Upper lobe of left lung (tissue), 6 donors: ENCODE data around the gene SPRY1. TPM values are rescaled to one million over a fixed set of nuclear protein-coding genes. Genes with fewer than 3 reads are reported as not detected.
A peak's percentile ranks its signal among the peaks of the same experiment; 100 is the strongest.

Experiments used
- ATAC-seq, 2 donors: fragments of 200-7000 bp; cut with Tn5 transposase; one replicate each; pipeline ENCODE4 v1.9.1; 2022; ENCODE audit warnings: mild to moderate bottlenecking in 2 of 2, moderate library complexity in 2 of 2; ENCODE audit not compliant: low FRiP score in 2 of 2
- DNase-seq, 2 donors: peaks; one replicate each; pipeline ENCODE4 v3.0.0-alpha.2; 2019 to 2020
- H3K27ac ChIP-seq, 4 donors: fragments of 200-600 bp; sonication (generic); one replicate each; pipeline ENCODE4 v1.5.1; 2016 to 2019
- H3K27me3 ChIP-seq, 4 donors: fragments of 200-600 bp; sonication (generic); one replicate each; pipeline ENCODE4 v1.5.1; 2017 to 2019
- H3K36me3 ChIP-seq, 4 donors: fragments of 200-600 bp; sonication (generic); one replicate each; pipeline ENCODE4 v1.5.1; 2016 to 2019
- H3K4me1 ChIP-seq, 4 donors: fragments of 200-600 bp; sonication (generic); one replicate each; pipeline ENCODE4 v1.5.1; 2018 to 2019
- H3K4me3 ChIP-seq, 4 donors: fragments of 200-600 bp; sonication (generic); one replicate each; pipeline ENCODE4 v1.5.1; 2017 to 2019; ENCODE audit warnings: mild to moderate bottlenecking in 2 of 4, moderate library complexity in 1 of 4
- H3K9me3 ChIP-seq, 4 donors: fragments of 200-600 bp; sonication (generic); one replicate each; pipeline ENCODE4 v1.5.1; 2018 to 2019
- EP300 ChIP-seq, 4 donors: sonication (generic); formaldehyde crosslinking; IDR thresholded peaks; one replicate each; pipeline ENCODE4 v1.5.1; 2017; ENCODE audit warnings: antibody characterized with exemption in 4 of 4, control low read depth in 2 of 4
- POLR2A ChIP-seq, 4 donors: fragments of 450-650 bp; IDR thresholded peaks; one replicate each; pipeline ENCODE4 v1.5.1; 2016 to 2017; ENCODE audit warnings: antibody characterized with exemption in 4 of 4, mild to moderate bottlenecking in 2 of 4
- POLR2AphosphoS5 ChIP-seq, 2 donors: sonication (generic); formaldehyde crosslinking; IDR thresholded peaks; one replicate each; pipeline ENCODE4 v1.5.1; 2017; ENCODE audit warnings: antibody characterized with exemption in 2 of 2
- WGBS, 2 donors: methylation state at CpG; one replicate each; pipeline ENCODE4 v1.1.5; 2017 to 2018; 5-methylcytosine and 5-hydroxymethylcytosine counted together
- total RNA-seq, 6 donors: library from RNA; depleted of rRNA in 4 of 6; stranded (reverse); fragments of >200 nt in 4 of 6; gene quantifications; one replicate each; pipeline versions ENCODE4 v1.1.0 to v1.2.1, GENCODE V29; 2016 to 2021
- TF ChIP-seq, protein P1 (sequence below), 6 experiments: fragments of 450-650 bp in 4 of 6; fragments of 200-600 bp in 2 of 6; sonication (generic) in 2 of 6; IDR thresholded peaks; one replicate each; pipeline ENCODE4 v1.5.1; 2016 to 2019; ENCODE audit warnings: antibody characterized with exemption in 6 of 6
- donor health status: DM: no; HTN: no; CAD: no; lungs with moderate emphysema.
- donor health status: DM: no; HTN: yes; CAD: no; lungs with severe emphysema.

Gene SPRY1
- total RNA-seq, 6 donors from 2014 or later = 56.7 to 149 (median 97.4) TPM

- H3K4me3 ChIP-seq = peak overlapping the region in 1 of 4 donors; percentile 26
- DNase-seq (no peak), ATAC-seq (no peak)
- H3K9me3 ChIP-seq = no peaks in the 10 kb centered on the region
- H3K27ac ChIP-seq = peak overlapping the region in 1 of 4 donors; percentile 16
- H3K36me3 ChIP-seq = no peaks in the 10 kb centered on the region
- TF ChIP-seq, protein P1, sequence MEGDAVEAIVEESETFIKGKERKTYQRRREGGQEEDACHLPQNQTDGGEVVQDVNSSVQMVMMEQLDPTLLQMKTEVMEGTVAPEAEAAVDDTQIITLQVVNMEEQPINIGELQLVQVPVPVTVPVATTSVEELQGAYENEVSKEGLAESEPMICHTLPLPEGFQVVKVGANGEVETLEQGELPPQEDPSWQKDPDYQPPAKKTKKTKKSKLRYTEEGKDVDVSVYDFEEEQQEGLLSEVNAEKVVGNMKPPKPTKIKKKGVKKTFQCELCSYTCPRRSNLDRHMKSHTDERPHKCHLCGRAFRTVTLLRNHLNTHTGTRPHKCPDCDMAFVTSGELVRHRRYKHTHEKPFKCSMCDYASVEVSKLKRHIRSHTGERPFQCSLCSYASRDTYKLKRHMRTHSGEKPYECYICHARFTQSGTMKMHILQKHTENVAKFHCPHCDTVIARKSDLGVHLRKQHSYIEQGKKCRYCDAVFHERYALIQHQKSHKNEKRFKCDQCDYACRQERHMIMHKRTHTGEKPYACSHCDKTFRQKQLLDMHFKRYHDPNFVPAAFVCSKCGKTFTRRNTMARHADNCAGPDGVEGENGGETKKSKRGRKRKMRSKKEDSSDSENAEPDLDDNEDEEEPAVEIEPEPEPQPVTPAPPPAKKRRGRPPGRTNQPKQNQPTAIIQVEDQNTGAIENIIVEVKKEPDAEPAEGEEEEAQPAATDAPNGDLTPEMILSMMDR (IDR thresholded peaks at IDR 0.05) = no peak
- TF ChIP-seq EP300 (IDR thresholded peaks at IDR 0.05) (no peak), POLR2AphosphoS5 (IDR thresholded peaks at IDR 0.05) (no peak), POLR2A (IDR thresholded peaks at IDR 0.05) (no peak)
- peaks cover 11 to 20% (median 17%) of the 10 kb centered on the region in 4 donors for H3K4me1 ChIP-seq
- WGBS, 2 donors = 61 to 62% methylated on average over 6 of the region's 6 CpGs
- H3K27me3 ChIP-seq = no peaks in the 10 kb centered on the region
Measured at GRCh38 chr4:123421227-123421936, 24.8 kb downstream of the SPRY1 start.

DNA sequence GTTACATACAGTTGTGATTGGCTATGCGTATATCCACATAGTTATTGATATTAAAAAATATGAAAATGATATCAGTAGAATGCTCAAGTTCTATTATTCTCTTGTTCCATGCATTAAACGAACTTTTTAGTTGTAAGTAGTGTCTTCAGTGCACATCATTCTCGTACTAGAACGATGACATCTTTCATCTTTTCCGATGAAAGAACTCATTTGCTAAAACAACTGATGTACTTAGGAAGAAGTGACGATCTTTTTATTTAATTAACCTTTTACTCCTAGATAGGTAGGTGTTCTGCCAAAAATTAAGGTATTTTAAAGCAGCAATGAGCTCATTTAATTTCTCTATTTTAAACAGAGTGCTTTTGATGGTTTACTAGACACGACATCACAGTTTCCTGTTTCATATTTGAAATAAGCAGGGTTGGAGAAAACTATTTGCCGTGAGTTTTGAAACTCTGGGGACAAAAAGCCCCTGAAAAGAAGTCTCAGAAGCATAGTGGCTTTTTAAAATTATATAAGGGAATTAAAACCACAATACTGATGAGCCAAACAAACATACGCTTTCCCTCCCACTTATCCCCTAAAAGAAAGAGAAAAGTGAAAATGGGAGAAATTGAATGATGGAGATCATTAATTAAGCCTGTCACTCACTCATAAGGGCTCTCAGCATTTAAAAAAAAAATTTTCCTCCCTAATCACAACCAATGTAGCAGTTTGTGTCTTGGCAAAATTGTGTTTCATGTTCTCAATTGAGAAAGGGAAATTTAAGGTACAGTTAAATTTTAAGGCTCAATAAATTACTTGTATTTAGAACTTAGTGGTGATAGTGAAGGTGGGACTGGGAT is 25.6 kb downstream of the SPRY1 start:
- no peaks in the 10 kb centered on the region for H3K9me3 ChIP-seq
- no peak for TF ChIP-seq POLR2AphosphoS5 (IDR thresholded peaks at IDR 0.05)
- H3K4me1 ChIP-seq = peaks cover 9 to 18% (median 16%) of the 10 kb centered on the region in 4 donors
- H3K4me3 ChIP-seq = peak overlapping the region in 1 of 4 donors; percentile 26
- DNase-seq (no peak), ATAC-seq (no peak)
- H3K36me3 ChIP-seq = no peaks in the 10 kb centered on the region
- H3K27ac ChIP-seq = peak overlapping the region in 1 of 4 donors; percentile 16
- H3K27me3 ChIP-seq = no peaks in the 10 kb centered on the region
- WGBS, 2 donors = 60 to 65% methylated on average over 9 of the region's 9 CpGs

DNA sequence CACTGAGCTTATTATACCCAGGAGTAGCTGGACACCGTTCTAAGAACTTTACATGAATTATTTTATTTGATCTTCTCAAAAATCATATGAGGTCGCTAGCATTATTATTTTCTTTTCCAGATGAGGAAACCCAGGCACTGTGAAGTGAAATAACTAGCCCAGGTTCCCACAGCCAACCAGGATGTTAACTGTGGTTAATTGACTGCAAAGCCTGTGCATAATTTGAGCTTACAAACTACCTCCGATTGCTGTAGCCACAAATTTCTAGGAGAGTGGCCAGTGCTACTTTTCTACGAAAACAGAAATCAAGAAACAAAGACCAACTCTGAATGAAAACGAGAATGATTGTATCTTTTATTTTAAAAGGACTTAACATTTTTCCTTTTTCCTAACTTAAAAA is 27.2 kb downstream of the SPRY1 start:
- ATAC-seq (no peak), DNase-seq (no peak)
- H3K4me1 ChIP-seq = peaks cover under 1 to 3% (median 2%) of the 10 kb centered on the region in 4 donors
- WGBS, 2 donors = 89 to 93% methylated on average over 5 of the region's 5 CpGs
- H3K36me3 ChIP-seq = no peaks in the 10 kb centered on the region
- H3K9me3 ChIP-seq = no peaks in the 10 kb centered on the region
- H3K27ac ChIP-seq = no peak overlapping the region
- no peak overlapping the region for H3K4me3 ChIP-seq
- H3K27me3 ChIP-seq = no peaks in the 10 kb centered on the region
- TF ChIP-seq, protein P1 (IDR thresholded peaks at IDR 0.05) = no peak
- TF ChIP-seq EP300 (IDR thresholded peaks at IDR 0.05) (no peak), POLR2A (IDR thresholded peaks at IDR 0.05) (no peak), POLR2AphosphoS5 (IDR thresholded peaks at IDR 0.05) (no peak)

- no peaks in the 10 kb centered on the region for H3K36me3 ChIP-seq
- no peak overlapping the region for H3K4me3 ChIP-seq
- H3K27me3 ChIP-seq = no peaks in the 10 kb centered on the region
- 94 to 97% methylated on average over 3 of the region's 3 CpGs for WGBS, 2 donors
- H3K9me3 ChIP-seq = no peaks in the 10 kb centered on the region
- no peak for TF ChIP-seq EP300 (IDR thresholded peaks at IDR 0.05)
- TF ChIP-seq, protein P1 (IDR thresholded peaks at IDR 0.05) = no peak
- no peak for TF ChIP-seq POLR2A (IDR thresholded peaks at IDR 0.05)
- TF ChIP-seq POLR2AphosphoS5 (IDR thresholded peaks at IDR 0.05) = no peak
- no peak overlapping the region for H3K27ac ChIP-seq
- no peaks in the 10 kb centered on the region for H3K4me1 ChIP-seq
- ATAC-seq (no peak), DNase-seq (no peak)
Measured at GRCh38 chr4:123427951-123428350, 31.4 kb downstream of the SPRY1 start.

DNA sequence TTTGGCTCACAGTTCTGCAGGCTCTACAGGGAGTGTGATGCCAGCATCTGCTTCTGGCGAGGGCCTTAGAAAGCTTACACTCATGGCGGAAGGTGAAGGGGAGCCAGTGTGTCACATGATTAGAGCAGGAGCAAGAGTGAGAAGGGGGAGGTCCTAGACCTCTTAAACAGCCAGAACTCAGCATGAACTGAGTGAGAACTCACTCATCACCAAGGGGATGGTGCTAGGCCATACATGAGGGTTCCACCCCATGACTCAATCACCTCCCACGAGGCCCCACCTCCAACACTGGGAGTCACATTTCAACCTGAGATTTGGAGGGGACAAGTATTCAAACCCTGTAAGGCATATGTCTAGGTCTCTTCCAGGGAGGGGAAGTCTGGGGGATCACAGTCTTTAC is 33.4 kb downstream of the SPRY1 start:
- no peak for ATAC-seq
- TF ChIP-seq, protein P1 (IDR thresholded peaks at IDR 0.05) = no peak
- no peak for TF ChIP-seq POLR2AphosphoS5 (IDR thresholded peaks at IDR 0.05)
- no peak for TF ChIP-seq EP300 (IDR thresholded peaks at IDR 0.05)
- no peak for TF ChIP-seq POLR2A (IDR thresholded peaks at IDR 0.05)
- Histone ChIP-seq H3K9me3 (no peaks in the 10 kb centered on the region), H3K4me3 (no peak overlapping the region), H3K27me3 (no peaks in the 10 kb centered on the region), H3K27ac (no peak overlapping the region), H3K4me1 (no peaks in the 10 kb centered on the region), H3K36me3 (no peaks in the 10 kb centered on the region)
- WGBS, 2 donors = 93 to 98% methylated on average over 3 of the region's 3 CpGs
- DNase-seq = no peak
